Erythroblast (primary cell): ENCODE results near the gene APOBEC3B.
"Not testable (repeated sequence)": the region's sequence is repeated elsewhere in the genome, so short reads cannot be mapped to it uniquely, and the experiment has no call there.

Experiments
- DNase-seq, 2 experiments: peaks; one replicate each; lab custom pipeline; 2025; lab: John Stamatoyannopoulos, UW
- GATA1 ChIP-seq: IDR thresholded peaks from 2 replicates; pipeline ENCODE4 v1.6.1; 2011; ENCODE audit warnings: low read depth, mild to moderate bottlenecking, control low read depth, low read length, moderate library complexity
- POLR2A ChIP-seq: IDR thresholded peaks from 2 replicates; pipeline ENCODE4 v1.6.1; 2011; ENCODE audit warnings: mild to moderate bottlenecking, low read length

The APOBEC3B gene

GRCh38 chr22:38967451-38968450 lies 14.4 kb upstream of the APOBEC3B start:
- TF ChIP-seq POLR2A (no peak), GATA1 (no peak)
- no peak for DNase-seq

GRCh38 chr22:38968801-38969200 lies 13.3 kb upstream of the APOBEC3B start:
- DNase-seq = no peak
- TF ChIP-seq GATA1 = no peak
- TF ChIP-seq POLR2A = no peak

- TF ChIP-seq GATA1 (no peak), POLR2A (no peak)
- no peak for DNase-seq
These were observed 11.6 kb upstream of the APOBEC3B start for GRCh38 chr22:38970551-38970950.

GRCh38 chr22:38971202-38971601 lies 10.9 kb upstream of the APOBEC3B start:
- no peak for DNase-seq
- TF ChIP-seq GATA1 = no peak
- no peak for TF ChIP-seq POLR2A

DNA sequence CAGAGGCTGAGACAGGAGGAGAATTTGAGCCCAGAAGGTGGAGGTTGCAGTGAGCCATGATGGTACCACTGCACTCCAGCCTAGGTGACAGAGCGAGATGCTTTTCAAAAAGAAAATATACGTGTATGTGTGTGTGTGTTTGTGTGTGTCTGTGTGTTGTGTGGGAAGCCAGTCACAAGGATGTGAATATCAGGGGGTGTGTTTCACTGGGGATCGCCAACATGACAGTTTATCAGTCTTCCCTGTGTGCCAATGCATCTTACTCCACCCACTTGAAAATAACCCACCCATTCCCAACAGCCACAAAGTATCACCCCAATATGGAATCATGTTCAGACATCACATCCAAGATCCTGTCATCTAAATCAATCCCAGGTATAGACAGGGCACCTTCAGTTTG lies 10.4 kb upstream of the APOBEC3B start:
- TF ChIP-seq POLR2A (no peak), GATA1 (no peak)
- DNase-seq = no peak

GRCh38 chr22:38972558-38972957 lies 9.6 kb upstream of the APOBEC3B start:
- TF ChIP-seq GATA1 (no peak), POLR2A (no peak)
- no peak for DNase-seq

DNA sequence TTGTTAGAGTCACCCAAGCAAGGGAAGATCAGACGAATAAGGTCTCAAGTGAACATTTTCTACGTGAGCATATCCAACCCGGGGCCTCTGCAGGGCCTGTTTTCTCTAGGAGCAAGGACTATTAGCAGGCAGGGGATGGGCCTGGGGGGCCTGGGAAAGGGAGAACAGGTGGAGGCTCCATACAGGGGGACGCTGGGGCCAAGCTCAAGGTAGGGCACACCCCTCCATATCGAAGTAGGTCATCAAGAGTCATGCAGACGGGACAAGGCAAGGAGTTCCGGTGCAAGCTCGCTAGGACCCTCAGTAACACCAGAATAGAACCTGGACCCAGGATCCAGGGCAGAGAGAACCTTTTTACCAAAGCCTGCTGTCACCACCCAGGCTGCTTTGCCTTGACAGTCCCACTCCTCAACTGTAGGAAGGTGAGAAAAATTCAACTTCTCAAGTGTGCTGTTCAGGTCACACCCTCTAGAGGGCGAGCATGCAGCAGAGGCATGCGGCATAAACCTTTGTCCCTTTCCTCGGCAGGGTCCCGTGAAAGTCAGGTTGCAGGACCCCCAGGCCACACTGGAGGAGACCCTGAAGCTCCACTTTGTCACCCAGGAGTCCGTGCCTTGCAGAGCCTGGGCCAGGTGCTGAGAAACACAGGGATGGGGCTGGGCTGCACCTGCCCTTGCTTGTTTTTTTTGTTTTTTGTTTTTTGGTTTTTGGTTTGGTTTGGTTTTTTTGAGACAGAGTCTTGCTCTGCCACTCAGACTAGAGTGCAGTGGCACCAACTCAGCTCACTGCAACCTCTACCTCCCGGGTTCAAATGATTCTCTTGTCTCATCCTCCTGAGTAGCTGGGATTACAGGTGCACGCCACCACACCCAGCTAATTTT lies 8.6 kb upstream of the APOBEC3B start:
- TF ChIP-seq GATA1 (no peak), POLR2A (no peak)
- DNase-seq = peak; percentile 32 to 59

GRCh38 chr22:38974170-38974825 lies 7.8 kb upstream of the APOBEC3B start:
- no peak for TF ChIP-seq POLR2A

DNA sequence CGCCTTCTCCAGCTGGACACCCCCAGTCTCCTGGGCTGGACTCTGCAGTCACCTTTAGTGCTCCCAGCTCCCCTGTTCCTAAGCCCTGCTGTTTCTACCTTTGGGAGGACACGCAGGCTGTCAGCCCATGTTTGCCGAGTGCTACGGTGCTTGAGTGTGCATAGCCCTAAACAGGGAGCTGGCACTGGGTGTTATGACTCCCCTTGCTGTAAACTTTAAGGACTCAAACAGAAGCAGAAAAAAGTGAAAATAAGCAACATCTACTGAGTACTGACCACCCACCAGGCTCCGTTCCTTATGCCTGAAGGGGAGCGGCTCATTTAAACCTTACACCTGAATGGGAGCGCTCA lies 7.3 kb upstream of the APOBEC3B start:
- no peak for DNase-seq
- TF ChIP-seq GATA1 (no peak), POLR2A (no peak)

More at GRCh38 chr22:38974170-38974825, 7.8 kb upstream of the APOBEC3B start:
- DNase-seq = no peak

GRCh38 chr22:38977289-38977688 lies 4.9 kb upstream of the APOBEC3B start:
- not testable (repeated sequence) for DNase-seq

- not testable (repeated sequence) for DNase-seq
These were observed 1.6 kb upstream of the APOBEC3B start for GRCh38 chr22:38980587-38980986.

- TF ChIP-seq GATA1 (no peak), POLR2A (no peak)
- peak in 1 of 2 experiments; percentile 10 for DNase-seq
These were observed 849 bp upstream of the APOBEC3B start for GRCh38 chr22:38981005-38981991.

DNA sequence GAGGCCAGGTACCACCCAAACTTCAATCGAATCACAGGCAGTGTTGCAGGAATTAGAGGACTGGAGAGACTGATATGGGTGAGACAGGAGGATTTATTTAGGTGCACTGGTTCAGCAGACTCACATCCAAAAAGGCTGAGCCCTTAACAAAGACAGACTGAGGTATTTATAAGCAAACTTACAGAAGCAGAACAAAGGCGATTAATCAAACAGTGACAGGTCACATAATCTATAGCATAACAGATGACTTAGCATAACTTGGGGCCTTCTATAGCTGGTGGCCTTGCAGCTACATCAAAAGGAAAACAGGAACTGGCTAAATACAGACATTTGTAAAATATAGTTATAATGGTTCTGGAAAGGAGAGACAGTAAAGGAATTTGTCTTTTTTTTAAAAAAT lies 2.1 kb downstream of the APOBEC3B start:
- no peak for TF ChIP-seq POLR2A
- TF ChIP-seq GATA1 = no peak

GRCh38 chr22:38984784-38985757 lies 2.9 kb downstream of the APOBEC3B start:
- DNase-seq = not testable (repeated sequence)

More for the DNA sequence above, 2.1 kb downstream of the APOBEC3B start:
- no peak for DNase-seq
